CD1c-positive myeloid dendritic cell (primary cell): ENCODE results near the gene GRIN2A.

Experiments
- DNase-seq: peaks from one replicate; pipeline ENCODE4 v3.0.0-alpha.2; 2016; ENCODE audit errors: extremely low spot score

GRIN2A gene

GRCh38 chr16:10086620-10087019, 95.6 kb downstream of the GRIN2A start:
- no peak for DNase-seq

GRCh38 chr16:10085078-10085798, 97.0 kb downstream of the GRIN2A start:
- no peak for DNase-seq

- no peak for DNase-seq
These were observed 98.9 kb downstream of the GRIN2A start for GRCh38 chr16:10083301-10083700.

- no peak for DNase-seq
These were observed 100.9 kb downstream of the GRIN2A start for GRCh38 chr16:10081201-10081940.

GRCh38 chr16:10080051-10080772, 102.0 kb downstream of the GRIN2A start:
- no peak for DNase-seq

GRCh38 chr16:10078541-10078949, 103.7 kb downstream of the GRIN2A start:
- DNase-seq: no peak

GRCh38 chr16:10077861-10078260, 104.4 kb downstream of the GRIN2A start:
- no peak for DNase-seq

- no peak for DNase-seq
These were observed 106.2 kb downstream of the GRIN2A start for GRCh38 chr16:10076037-10076436.

- no peak for DNase-seq
These were observed 111.6 kb downstream of the GRIN2A start for GRCh38 chr16:10070591-10070990.

- DNase-seq: no peak
These were observed 112.9 kb downstream of the GRIN2A start for GRCh38 chr16:10069374-10069773.

GRCh38 chr16:10067835-10068234, 114.4 kb downstream of the GRIN2A start:
- DNase-seq: no peak

GRCh38 chr16:10067406-10067805, 114.8 kb downstream of the GRIN2A start:
- DNase-seq: no peak

- no peak for DNase-seq
These were observed 117.2 kb downstream of the GRIN2A start for GRCh38 chr16:10065019-10065418.

- no peak for DNase-seq
These were observed 133.4 kb downstream of the GRIN2A start for GRCh38 chr16:10048850-10049249.

GRCh38 chr16:10045947-10046346, 136.3 kb downstream of the GRIN2A start:
- DNase-seq: no peak

- DNase-seq: no peak
These were observed 136.9 kb downstream of the GRIN2A start for GRCh38 chr16:10045291-10045775.

GRCh38 chr16:10040136-10041080, 141.8 kb downstream of the GRIN2A start:
- DNase-seq: no peak

- no peak for DNase-seq
These were observed 142.8 kb downstream of the GRIN2A start for GRCh38 chr16:10039220-10040096.

- DNase-seq: no peak
These were observed 144.5 kb downstream of the GRIN2A start for GRCh38 chr16:10037751-10038150.

- no peak for DNase-seq
These were observed 145.3 kb downstream of the GRIN2A start for GRCh38 chr16:10036956-10037355.
